Aorta (tissue), 5 donors: ENCODE measurements around the gene CASTOR2. TPM values are rescaled to one million over a fixed set of nuclear protein-coding genes. Genes with fewer than 3 reads are reported as not detected.
"Not testable (repeated sequence)": the region's sequence is repeated elsewhere in the genome, so short reads cannot be mapped to it uniquely, and the experiment has no call there.

Experiments used
- ATAC-seq: fragments of 200-7000 bp; cut with Tn5 transposase; one replicate; pipeline ENCODE4 v1.9.1; 2022; ENCODE audit warnings: moderate library complexity; ENCODE audit not compliant: low FRiP score
- DNase-seq, 2 donors: peaks; one replicate each; pipeline ENCODE4 v3.0.0-alpha.2; 2020
- H3K27ac ChIP-seq, 2 donors: one replicate each; pipeline ENCODE4 v1.5.1; 2013; ENCODE audit warnings: low read length in 2 of 2, mild to moderate bottlenecking in 2 of 2, moderate library complexity in 2 of 2, control low read depth in 1 of 2, inconsistent platforms in 1 of 2, low read depth in 1 of 2
- H3K27me3 ChIP-seq, 2 donors: one replicate each; pipeline ENCODE4 v1.6.1; 2013; ENCODE audit warnings: control low read depth in 1 of 2, low read length in 1 of 2, mild to moderate bottlenecking in 1 of 2, moderate library complexity in 1 of 2; ENCODE audit not compliant: insufficient read depth in 2 of 2, control insufficient read depth in 1 of 2
- H3K36me3 ChIP-seq, 2 donors: one replicate each; pipeline ENCODE4 v1.6.1; 2013; ENCODE audit warnings: control low read depth in 1 of 2, low read length in 1 of 2, mild to moderate bottlenecking in 1 of 2; ENCODE audit not compliant: insufficient read depth in 2 of 2, control insufficient read depth in 1 of 2
- H3K4me1 ChIP-seq, 2 donors: one replicate each; pipeline ENCODE4 v1.6.1; 2013; ENCODE audit warnings: low read length in 2 of 2, control low read depth in 1 of 2, mild to moderate bottlenecking in 1 of 2, moderate library complexity in 1 of 2; ENCODE audit not compliant: insufficient read depth in 2 of 2, control insufficient read depth in 1 of 2
- H3K4me3 ChIP-seq, 2 donors: one replicate each; pipeline ENCODE4 v1.5.1; 2013; ENCODE audit warnings: low read length in 2 of 2, control low read depth in 1 of 2, mild to moderate bottlenecking in 1 of 2
- H3K9me3 ChIP-seq: one replicate; pipeline ENCODE4 v1.6.1; 2013; ENCODE audit warnings: mild to moderate bottlenecking, low read length; ENCODE audit not compliant: control insufficient read depth
- WGBS, 2 donors: extraction: QIAGEN DNeasy Blood & Tissue Kit; methylation state at CpG; one replicate each; pipeline ENCODE4 v1.1.7; 2013; 5-methylcytosine and 5-hydroxymethylcytosine counted together
- intact Hi-C, 2 donors: fragments of 100-400 bp; cut with DNase I; formaldehyde crosslinking; loops; one replicate each; pipeline versions ENCODE4 v1.14.2 to v1.15.0; 2022
- polyA plus RNA-seq, 2 donors: library from polyadenylated mRNA; stranded (reverse); fragments of 200-250 nt; gene quantifications; one replicate each; pipeline ENCODE4 v1.2.3, GENCODE V29; 2013
- total RNA-seq, 2 donors: library from RNA; stranded (reverse); fragmentation: NEBNext Ultra II Directional; extraction: Animal tissue kit (Norgen Biotek cat#: 25700); gene quantifications; one replicate each; pipeline ENCODE4 v1.2.1, GENCODE V29; 2021
- donor health status: healthy with polysubstance abuse.
- donor health status: Bipolar disorder and iron deficiency.
- donor health status: DM: no; HTN: no; CAD: no.
- donor health status: DM: no; HTN: no; CAD: no.
- donor health status: DM: yes; HTN: yes; CAD: no.

CASTOR2 gene
- total and polyA plus RNA-seq, 4 donors: 1.2 to 27.1 (median 12.4) TPM

GRCh38 chr7:75055155-75055554 is 90.7 kb downstream of the CASTOR2 start:
- 50 to 64% methylated on average over 9 of the region's 9 CpGs for WGBS, 2 donors
- no peak for DNase-seq
- ATAC-seq: no peak
- no peaks in the 10 kb centered on the region for H3K9me3 ChIP-seq
- H3K4me3 ChIP-seq: no peak overlapping the region
- H3K27me3 ChIP-seq: no peaks in the 10 kb centered on the region
- H3K4me1 ChIP-seq: peaks cover 0 to 2% of the 10 kb centered on the region in 2 donors
- peak overlapping the region; percentile 94 to 96 for H3K27ac ChIP-seq
- peaks cover 4 to 7% of the 10 kb centered on the region in 2 donors for H3K36me3 ChIP-seq
- intact Hi-C loops: no loop called here

DNA sequence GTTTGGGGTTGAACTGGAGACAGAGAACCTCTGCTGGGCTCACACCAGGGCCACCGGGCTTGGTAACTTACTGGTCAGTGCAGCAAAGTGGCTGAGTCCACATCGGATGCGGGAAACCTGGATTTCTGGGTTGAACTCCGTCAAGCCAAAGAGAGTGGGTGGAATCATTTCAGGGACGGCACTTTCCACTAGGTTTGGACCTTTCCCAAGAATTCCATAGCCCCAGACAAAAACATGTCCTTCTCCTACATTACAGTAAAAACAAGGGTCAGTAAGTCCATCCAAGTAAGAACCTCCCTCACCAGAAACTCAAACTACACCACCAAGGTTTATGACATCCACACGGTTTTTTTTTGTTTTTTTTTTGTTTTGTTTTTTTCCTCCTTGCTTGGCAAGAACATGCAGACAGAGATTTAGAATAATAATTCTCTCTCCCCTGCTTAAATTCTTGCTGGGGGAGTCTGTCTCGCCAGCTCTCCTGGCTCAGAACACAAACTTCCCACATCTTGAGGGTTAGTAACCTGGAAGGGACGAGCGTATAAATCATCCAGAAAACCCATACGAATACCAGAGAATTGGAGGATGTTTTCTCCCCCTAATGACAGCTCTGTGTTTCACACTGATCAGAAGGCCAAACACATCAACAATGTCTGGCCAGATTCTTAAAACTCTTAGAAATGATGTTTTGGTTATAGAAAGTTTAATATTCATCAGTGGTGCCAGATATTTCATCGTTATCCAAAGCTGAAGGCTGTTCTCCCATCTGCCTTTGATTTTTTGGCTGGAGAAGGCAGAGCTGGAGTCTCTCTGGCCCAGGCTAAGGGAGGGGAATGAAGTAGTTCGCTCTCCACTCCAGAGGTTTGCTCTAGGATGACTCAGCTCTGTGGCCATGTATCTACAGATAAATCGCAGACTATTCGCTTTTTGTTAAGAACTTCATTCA is 91.6 kb downstream of the CASTOR2 start:
- ATAC-seq (peak; percentile 82), DNase-seq (peak in 1 of 2 donors; percentile 76)
- WGBS, 2 donors: 3 to 6% methylated on average over 14 of the region's 14 CpGs
- Histone ChIP-seq H3K4me3 (no peak overlapping the region), H3K36me3 (peaks cover 7% of the 10 kb centered on the region in 2 donors), H3K4me1 (peaks cover 0 to 2% of the 10 kb centered on the region in 2 donors), H3K27me3 (no peaks in the 10 kb centered on the region), H3K27ac (peak overlapping the region; percentile 94 to 96), H3K9me3 (no peaks in the 10 kb centered on the region)
- intact Hi-C loops: loop anchor here in 1 of 2 donors (2.0 kb wide), 1 partner anchor 17 kb away; the partner anchor contains the start of gene RCC1L

- Histone ChIP-seq H3K4me3 (no peak overlapping the region), H3K9me3 (no peaks in the 10 kb centered on the region), H3K27ac (no peak overlapping the region), H3K27me3 (no peaks in the 10 kb centered on the region), H3K4me1 (peaks cover 0 to 2% of the 10 kb centered on the region in 2 donors), H3K36me3 (peaks cover 0 to 10% of the 10 kb centered on the region in 2 donors)
- 95 to 96% methylated on average over 15 of the region's 15 CpGs for WGBS, 2 donors
- ATAC-seq (no peak), DNase-seq (no peak)
- intact Hi-C loops: no loop called here
Observed at GRCh38 chr7:75058406-75058805, 93.9 kb downstream of the CASTOR2 start.

GRCh38 chr7:75064291-75064690 is 99.8 kb downstream of the CASTOR2 start:
- H3K9me3 ChIP-seq: no peaks in the 10 kb centered on the region
- ATAC-seq (no peak), DNase-seq (peak in 1 of 2 donors; percentile 1)
- H3K36me3 ChIP-seq: peaks cover 2 to 11% of the 10 kb centered on the region in 2 donors
- H3K27me3 ChIP-seq: no peaks in the 10 kb centered on the region
- intact Hi-C loops: no loop called here
- H3K4me3 ChIP-seq: no peak overlapping the region
- H3K4me1 ChIP-seq: no peaks in the 10 kb centered on the region
- H3K27ac ChIP-seq: no peak overlapping the region
- 87 to 90% methylated on average over 8 of the region's 8 CpGs for WGBS, 2 donors

GRCh38 chr7:75064801-75065200 is 100.3 kb downstream of the CASTOR2 start:
- Histone ChIP-seq H3K36me3 (peaks cover 2 to 11% of the 10 kb centered on the region in 2 donors), H3K4me1 (no peaks in the 10 kb centered on the region), H3K27me3 (no peaks in the 10 kb centered on the region), H3K4me3 (no peak overlapping the region), H3K27ac (no peak overlapping the region), H3K9me3 (no peaks in the 10 kb centered on the region)
- intact Hi-C loops: no loop called here
- 93 to 97% methylated on average over 8 of the region's 8 CpGs for WGBS, 2 donors
- ATAC-seq (no peak), DNase-seq (peak in 1 of 2 donors; percentile 33)

GRCh38 chr7:75066521-75066920 is 102.0 kb downstream of the CASTOR2 start:
- WGBS, 2 donors: 92% methylated on average over 9 of the region's 9 CpGs
- Histone ChIP-seq H3K27ac (no peak overlapping the region), H3K9me3 (no peaks in the 10 kb centered on the region), H3K36me3 (peaks cover 2 to 6% of the 10 kb centered on the region in 2 donors), H3K4me3 (no peak overlapping the region), H3K27me3 (no peaks in the 10 kb centered on the region), H3K4me1 (no peaks in the 10 kb centered on the region)
- peak in 1 of 2 donors; percentile 22 for DNase-seq
- intact Hi-C loops: no loop called here
- ATAC-seq: no peak

DNA sequence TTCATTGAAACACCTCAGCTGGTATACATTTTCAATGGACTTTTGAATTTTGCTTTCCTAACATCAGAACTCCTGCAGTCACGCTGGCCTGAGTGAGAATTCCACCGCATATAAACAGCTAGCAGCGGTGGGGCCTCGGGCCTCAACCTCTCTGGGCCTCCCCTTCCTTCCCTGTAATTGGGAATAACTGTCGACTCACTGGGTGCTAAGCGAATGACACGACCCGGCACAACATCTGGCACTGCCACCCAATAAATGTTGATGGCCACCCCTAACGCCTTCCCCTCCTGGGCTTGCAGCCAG is 108.4 kb downstream of the CASTOR2 start:
- no peaks in the 10 kb centered on the region for H3K9me3 ChIP-seq
- H3K36me3 ChIP-seq: no peaks in the 10 kb centered on the region
- H3K27me3 ChIP-seq: no peaks in the 10 kb centered on the region
- H3K27ac ChIP-seq: peak overlapping the region in 1 of 2 donors; percentile 64
- 2 to 3% methylated on average over 9 of the region's 9 CpGs for WGBS, 2 donors
- no peaks in the 10 kb centered on the region for H3K4me1 ChIP-seq
- DNase-seq (no peak), ATAC-seq (peak; percentile 3)
- intact Hi-C loops: loop anchor here in 1 of 2 donors (2.0 kb wide), 1 partner anchor 16 kb away; no protein-coding TSS in a partner anchor
- peak overlapping the region; percentile 54 to 66 for H3K4me3 ChIP-seq

GRCh38 chr7:75074262-75074641 is 109.7 kb downstream of the CASTOR2 start:
- 77 to 89% methylated on average over 3 to 6 of the region's 8 CpGs for WGBS, 2 donors
- H3K36me3 ChIP-seq, intact Hi-C loops, DNase-seq, H3K27me3 ChIP-seq, H3K9me3 ChIP-seq, H3K27ac ChIP-seq, H3K4me1 ChIP-seq, ATAC-seq: not testable (repeated sequence)
- H3K4me3 ChIP-seq: peak overlapping the region in 1 of 2 donors; percentile 27
